ENCODE data around the gene GALNS. TPM values are rescaled to one million over a fixed set of nuclear protein-coding genes. Genes with fewer than 3 reads are reported as not detected.

GALNS gene
- total and polyA plus RNA-seq, 2 of the 8 experiments (the other 6 are each of a cell fraction or from before 2014, with no cell fraction given): 8.9 to 17.8 TPM

- Histone ChIP-seq H3K9ac (replicated peaks in 1 of 4; ENCODE audit: extremely low read depth in 1 of 4, low read depth in 3 of 4, low read length in 3 of 4) (no peak overlapping the region; a peak in 1 of 7 replicates), H2BK12ac (ENCODE audit: low read depth, low read length) (no peak overlapping the region), H2BK15ac (ENCODE audit: low read length) (no peak overlapping the region), H4K91ac (replicated peaks; ENCODE audit: insufficient read length, low read length) (peak overlapping the region; percentile 85), H3K79me2 (ENCODE audit: control insufficient read depth in 1 of 2, insufficient read depth in 2 of 2, low read length in 2 of 2) (peaks cover 0 to 22% of the 10 kb centered on the region in 2 experiments; a peak in 1 of 4 replicates), H3K23ac (ENCODE audit: insufficient read length) (no peak overlapping the region), H3K79me1 (ENCODE audit: low read depth, low read length) (peaks cover 4% of the 10 kb centered on the region; the same call in 1 of the 2 replicates), H3K4me2 (ENCODE audit: insufficient read depth in 1 of 2, low read depth in 2 of 2, low read length in 2 of 2) (no peak overlapping the region), H2BK20ac (ENCODE audit: low read length) (no peak overlapping the region), H3K23me2 (ENCODE audit: low read depth, low read length) (no peaks in the 10 kb centered on the region; the same call in 1 of the 2 replicates), H3K27me3 (replicated peaks in 1 of 4; ENCODE audit: control insufficient read depth in 3 of 4, extremely low read depth in 1 of 4, insufficient read depth in 3 of 4, low read length in 3 of 4) (no peaks in the 10 kb centered on the region), H3K4ac (replicated peaks; ENCODE audit: insufficient read length, low read depth, low read length) (peak overlapping the region; percentile 84), H3K18ac (ENCODE audit: extremely low read depth, low read length) (peak overlapping the region; percentile 60; the same call in 1 of the 2 replicates), H2BK120ac (replicated peaks; ENCODE audit: low read depth, low read length) (no peak overlapping the region), H3K56ac (replicated peaks; ENCODE audit: insufficient read length, low read depth, low read length) (no peak overlapping the region), H2AK5ac (ENCODE audit: low read depth, low read length) (0 out of 2 replicates have a peak overlapping the region, but pooled peaks have one; percentile 53), H3K14ac (ENCODE audit: insufficient read length) (no peak overlapping the region), H4K8ac (ENCODE audit: extremely low read depth, insufficient read depth, low read length) (peak overlapping the region; percentile 3; the same call in 1 of the 2 replicates), H3K36me3 (ENCODE audit: control insufficient read depth in 2 of 4, insufficient read depth in 4 of 4, low read length in 3 of 4) (no peaks in the 10 kb centered on the region), H4K20me1 (replicated peaks in 1 of 2; ENCODE audit: control insufficient read depth in 1 of 2, insufficient read depth in 2 of 2, low read length in 2 of 2) (peaks cover 3 to 9% of the 10 kb centered on the region in 2 experiments), H2AFZ (ENCODE audit: low read length) (no peak overlapping the region), H4K5ac (ENCODE audit: insufficient read length, low read depth, low read length) (no peak overlapping the region), H2BK5ac (ENCODE audit: low read depth, low read length) (peak overlapping the region; percentile 24; the same call in 1 of the 2 replicates), H3K4me1 (replicated peaks in 1 of 4; ENCODE audit: control insufficient read depth in 3 of 4, insufficient read depth in 4 of 4, low read length in 3 of 4) (peaks cover 2 to 23% (median 12%) of the 10 kb centered on the region in 4 experiments), H3K27ac (ENCODE audit: low read depth, low read length) (no peak overlapping the region), H3K4me3 (ENCODE audit: extremely low read depth in 1 of 4, insufficient read depth in 2 of 4, low read depth in 3 of 4, low read length in 4 of 4) (no peak overlapping the region), H3K9me3 (ENCODE audit: insufficient read depth in 2 of 2, low read depth in 1 of 2, low read length in 1 of 2) (no peaks in the 10 kb centered on the region)
- DNase-seq (ENCODE audit: low read depth in 1 of 2, low spot score in 2 of 2) (no peak), FAIRE-seq (no peak)
- POLR2A ChIA-PET (ENCODE audit: partially characterized antibody): interaction anchor here (1.7 to 4.7 kb wide), 3 partner anchors 9 to 15 kb away, joined by 6 to 16 read pairs (median 10); no protein-coding TSS in a partner anchor
- TF ChIP-seq TEAD4 (IDR thresholded peaks at IDR 0.05; ENCODE audit: low read depth, low read length) (no peak), MAFK (IDR thresholded peaks at IDR 0.05; ENCODE audit: low read depth, low read length) (no peak), SIN3A (conservative IDR thresholded peaks at IDR 0.05 in 1 of 2, IDR thresholded peaks at IDR 0.05 in 1 of 2; ENCODE audit: low read depth in 1 of 2, low read length in 2 of 2) (no peak), GABPA (IDR thresholded peaks at IDR 0.05; ENCODE audit: borderline replicate concordance, insufficient read depth, low read length) (peak; percentile 66; the same call in 1 of the 2 replicates), MAX (IDR thresholded peaks at IDR 0.05) (peak; percentile 64)
- TF ChIP-seq, protein P1, sequence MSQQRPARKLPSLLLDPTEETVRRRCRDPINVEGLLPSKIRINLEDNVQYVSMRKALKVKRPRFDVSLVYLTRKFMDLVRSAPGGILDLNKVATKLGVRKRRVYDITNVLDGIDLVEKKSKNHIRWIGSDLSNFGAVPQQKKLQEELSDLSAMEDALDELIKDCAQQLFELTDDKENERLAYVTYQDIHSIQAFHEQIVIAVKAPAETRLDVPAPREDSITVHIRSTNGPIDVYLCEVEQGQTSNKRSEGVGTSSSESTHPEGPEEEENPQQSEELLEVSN (IDR thresholded peaks at IDR 0.05): peak; percentile 60
- WGBS, 2 experiments (ENCODE audit: extremely low coverage in 1 of 2, insufficient coverage in 1 of 2, insufficient read length in 1 of 2, insufficient replicate concordance in 2 of 2, low coverage in 1 of 2, low lambda C conversion rate in 2 of 2, missing lambda C conversion rate in 1 of 2): 81% methylated on average over 34 of the region's 34 CpGs; no CpG with 5 or more reads in 1 of the 2 experiments
- CTCF ChIA-PET (ENCODE audit: partially characterized antibody): interaction anchor here (0.7 to 7.4 kb wide), 8 partner anchors 10 to 105 kb away, joined by 3 to 94 read pairs (median 5); no protein-coding TSS in a partner anchor
Observed at GRCh38 chr16:88777471-88778270, 79.1 kb downstream of the GALNS start.
